Testis (tissue), 3 donors: ENCODE data around the gene ARHGEF4. TPM values are rescaled to one million over a fixed set of nuclear protein-coding genes. Genes with fewer than 3 reads are reported as not detected.

Experiments used
- DNase-seq: peaks from one replicate; pipeline ENCODE4 v3.0.0-alpha.2; 2019
- H3K27ac ChIP-seq, 2 donors: fragments of 200-600 bp; sonication (generic); one replicate each; pipeline ENCODE4 v1.5.1; 2019
- H3K27me3 ChIP-seq: fragments of 200-600 bp; sonication (generic); one replicate; pipeline ENCODE4 v1.5.1; 2019
- H3K36me3 ChIP-seq: fragments of 200-600 bp; sonication (generic); one replicate; pipeline ENCODE4 v1.5.1; 2017; ENCODE audit warnings: low read depth; ENCODE audit errors: missing control alignments
- H3K4me1 ChIP-seq: fragments of 200-600 bp; sonication (generic); one replicate; pipeline ENCODE4 v1.5.1; 2019
- H3K4me3 ChIP-seq, 2 donors: fragments of 200-600 bp; sonication (generic); one replicate each; pipeline ENCODE4 v1.5.1; 2017 to 2019
- H3K9me3 ChIP-seq: fragments of 200-600 bp; sonication (generic); one replicate; pipeline ENCODE4 v1.5.1; 2017
- POLR2A ChIP-seq: fragments of 450-650 bp; IDR thresholded peaks from one replicate; pipeline ENCODE4 v1.6.1; 2017; ENCODE audit warnings: antibody characterized with exemption, mild to moderate bottlenecking, moderate library complexity
- WGBS, 2 donors: methylation state at CpG; one replicate each; pipeline ENCODE4 v1.1.5; 2018; 5-methylcytosine and 5-hydroxymethylcytosine counted together
- intact Hi-C: fragments of 100-400 bp; cut with DNase I; formaldehyde crosslinking; loops from one replicate; pipeline ENCODE4 v1.15.1; 2023; ENCODE audit warnings: low total_unique reads
- polyA plus RNA-seq: library from polyadenylated mRNA; stranded (reverse); fragments of 350-450 nt; fragmentation: Illumina TruSeq; extraction: RNeasy Lipid Tissue Mini Kit (QIAGEN cat#74804); gene quantifications from one replicate; pipeline ENCODE4 v1.2.3, GENCODE V29; 2014; ENCODE audit warnings: low read depth, low replicate concordance; ENCODE audit not compliant: insufficient read depth
- total RNA-seq, 2 donors: library from RNA; depleted of rRNA; stranded (reverse); fragments of >200 nt; gene quantifications; one replicate each; pipeline ENCODE4 v1.2.3, GENCODE V29; 2016
- TF ChIP-seq, protein P1 (sequence below), 3 experiments: fragments of 450-650 bp in 2 of 3; fragments of 200-600 bp in 1 of 3; sonication (generic) in 1 of 3; IDR thresholded peaks; one replicate each; pipeline ENCODE4 v1.5.1; 2016 to 2019; ENCODE audit warnings: antibody characterized with exemption in 3 of 3, mild to moderate bottlenecking in 2 of 3, moderate library complexity in 1 of 3

ARHGEF4 gene
- total and polyA plus RNA-seq, 3 donors from 2014 or later, result 18.0 to 37.4 (median 36.3) TPM

DNA sequence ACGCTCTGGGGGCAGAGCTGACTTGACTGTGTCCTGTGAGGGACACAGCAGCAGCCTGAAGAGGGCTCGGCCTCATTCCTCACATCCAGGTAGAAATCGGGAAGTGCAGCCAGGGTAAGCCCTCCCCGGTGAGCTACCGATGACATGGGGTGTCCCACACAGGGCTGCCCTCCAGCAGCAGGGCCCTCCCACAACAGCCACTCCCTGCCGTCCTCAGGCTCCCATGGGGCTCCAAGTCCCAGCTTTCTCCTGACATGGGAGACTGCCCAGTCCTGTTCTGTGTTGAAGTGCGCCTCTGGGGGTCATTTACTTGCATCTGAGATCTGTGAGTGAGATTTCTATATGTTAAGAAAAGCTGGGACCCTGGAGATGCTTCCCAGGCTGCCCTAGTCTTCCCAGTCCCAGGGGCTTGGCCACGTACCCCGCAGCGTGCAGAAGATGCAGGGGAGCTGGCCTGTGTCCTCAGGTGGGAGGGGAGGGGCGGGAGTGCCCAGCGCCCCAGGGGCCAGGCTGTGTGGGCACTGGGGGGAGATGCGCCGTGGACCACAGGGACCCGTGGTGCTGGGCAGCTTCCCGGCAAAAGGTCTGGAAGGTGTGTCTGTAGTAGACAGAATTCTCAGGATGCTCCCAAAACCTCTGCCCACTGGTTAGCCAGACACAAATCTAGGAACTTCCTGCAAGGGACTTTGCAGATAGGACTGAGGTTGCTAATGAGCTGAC is 168.7 kb downstream of the ARHGEF4 start:
- intact Hi-C loops, result no loop called here
- Histone ChIP-seq H3K9me3 (no peaks in the 10 kb centered on the region), H3K27ac (no peak overlapping the region), H3K27me3 (no peaks in the 10 kb centered on the region), H3K4me1 (no peaks in the 10 kb centered on the region), H3K36me3 (no peaks in the 10 kb centered on the region), H3K4me3 (no peak overlapping the region)
- 80 to 83% methylated on average over 1 to 16 of the region's 16 CpGs for WGBS, 2 donors
- no peak for DNase-seq
- TF ChIP-seq, protein P1, sequence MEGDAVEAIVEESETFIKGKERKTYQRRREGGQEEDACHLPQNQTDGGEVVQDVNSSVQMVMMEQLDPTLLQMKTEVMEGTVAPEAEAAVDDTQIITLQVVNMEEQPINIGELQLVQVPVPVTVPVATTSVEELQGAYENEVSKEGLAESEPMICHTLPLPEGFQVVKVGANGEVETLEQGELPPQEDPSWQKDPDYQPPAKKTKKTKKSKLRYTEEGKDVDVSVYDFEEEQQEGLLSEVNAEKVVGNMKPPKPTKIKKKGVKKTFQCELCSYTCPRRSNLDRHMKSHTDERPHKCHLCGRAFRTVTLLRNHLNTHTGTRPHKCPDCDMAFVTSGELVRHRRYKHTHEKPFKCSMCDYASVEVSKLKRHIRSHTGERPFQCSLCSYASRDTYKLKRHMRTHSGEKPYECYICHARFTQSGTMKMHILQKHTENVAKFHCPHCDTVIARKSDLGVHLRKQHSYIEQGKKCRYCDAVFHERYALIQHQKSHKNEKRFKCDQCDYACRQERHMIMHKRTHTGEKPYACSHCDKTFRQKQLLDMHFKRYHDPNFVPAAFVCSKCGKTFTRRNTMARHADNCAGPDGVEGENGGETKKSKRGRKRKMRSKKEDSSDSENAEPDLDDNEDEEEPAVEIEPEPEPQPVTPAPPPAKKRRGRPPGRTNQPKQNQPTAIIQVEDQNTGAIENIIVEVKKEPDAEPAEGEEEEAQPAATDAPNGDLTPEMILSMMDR (IDR thresholded peaks at IDR 0.05), result no peak
- TF ChIP-seq POLR2A, result no peak

DNA sequence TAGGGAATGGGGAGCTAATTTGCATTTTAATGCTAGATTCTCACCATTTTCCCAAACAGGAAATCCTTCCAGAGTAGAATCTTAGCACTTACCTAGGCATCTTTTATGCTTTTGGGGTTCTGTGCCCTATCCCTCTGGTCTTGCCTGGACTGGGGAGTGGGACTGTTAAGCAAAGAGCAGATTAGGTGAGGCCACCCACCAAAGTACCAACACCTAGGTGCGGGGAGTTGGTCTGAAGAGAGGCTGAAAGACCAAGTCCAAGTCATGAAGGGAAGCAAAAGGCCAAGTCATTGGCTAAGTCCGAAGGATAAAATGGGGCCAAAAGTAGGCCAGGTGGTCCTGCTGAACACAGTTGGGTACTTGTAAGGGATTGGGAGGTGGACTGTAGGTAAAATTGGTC is 169.8 kb downstream of the ARHGEF4 start:
- WGBS, 2 donors, result 84 to 89% methylated on average over 2 of the region's 2 CpGs
- Histone ChIP-seq H3K27me3 (no peaks in the 10 kb centered on the region), H3K36me3 (no peaks in the 10 kb centered on the region), H3K9me3 (no peaks in the 10 kb centered on the region), H3K4me3 (no peak overlapping the region), H3K4me1 (no peaks in the 10 kb centered on the region), H3K27ac (no peak overlapping the region)
- intact Hi-C loops, result no loop called here
- TF ChIP-seq, protein P1 (IDR thresholded peaks at IDR 0.05), result no peak
- TF ChIP-seq POLR2A, result no peak
- DNase-seq, result no peak

DNA sequence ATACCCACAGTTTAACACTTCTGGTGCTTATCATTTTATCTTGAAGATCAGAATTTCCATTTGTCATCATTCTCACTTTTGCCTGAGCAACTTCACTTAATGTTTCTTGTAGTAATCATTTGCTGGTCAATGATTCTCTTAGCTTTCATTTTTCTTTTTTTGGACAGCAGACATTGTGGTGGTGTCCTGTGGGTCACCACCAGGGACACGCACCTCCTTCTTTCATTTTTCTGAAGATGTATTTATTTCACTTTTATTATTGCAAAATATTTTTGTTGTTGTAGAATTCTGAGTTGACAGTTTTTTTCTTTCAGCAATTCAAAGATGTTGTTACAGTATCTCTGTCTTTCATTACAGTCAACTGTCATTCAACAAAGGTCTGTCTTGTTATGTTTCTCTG is 172.3 kb downstream of the ARHGEF4 start:
- TF ChIP-seq POLR2A, result no peak
- TF ChIP-seq, protein P1 (IDR thresholded peaks at IDR 0.05), result no peak
- intact Hi-C loops, result no loop called here
- Histone ChIP-seq H3K27ac (no peak overlapping the region), H3K36me3 (no peaks in the 10 kb centered on the region), H3K4me1 (no peaks in the 10 kb centered on the region), H3K27me3 (no peaks in the 10 kb centered on the region), H3K9me3 (no peaks in the 10 kb centered on the region), H3K4me3 (no peak overlapping the region)
- DNase-seq, result no peak
- 84 to 100% methylated on average over 1 of the region's 1 CpG for WGBS, 2 donors

DNA sequence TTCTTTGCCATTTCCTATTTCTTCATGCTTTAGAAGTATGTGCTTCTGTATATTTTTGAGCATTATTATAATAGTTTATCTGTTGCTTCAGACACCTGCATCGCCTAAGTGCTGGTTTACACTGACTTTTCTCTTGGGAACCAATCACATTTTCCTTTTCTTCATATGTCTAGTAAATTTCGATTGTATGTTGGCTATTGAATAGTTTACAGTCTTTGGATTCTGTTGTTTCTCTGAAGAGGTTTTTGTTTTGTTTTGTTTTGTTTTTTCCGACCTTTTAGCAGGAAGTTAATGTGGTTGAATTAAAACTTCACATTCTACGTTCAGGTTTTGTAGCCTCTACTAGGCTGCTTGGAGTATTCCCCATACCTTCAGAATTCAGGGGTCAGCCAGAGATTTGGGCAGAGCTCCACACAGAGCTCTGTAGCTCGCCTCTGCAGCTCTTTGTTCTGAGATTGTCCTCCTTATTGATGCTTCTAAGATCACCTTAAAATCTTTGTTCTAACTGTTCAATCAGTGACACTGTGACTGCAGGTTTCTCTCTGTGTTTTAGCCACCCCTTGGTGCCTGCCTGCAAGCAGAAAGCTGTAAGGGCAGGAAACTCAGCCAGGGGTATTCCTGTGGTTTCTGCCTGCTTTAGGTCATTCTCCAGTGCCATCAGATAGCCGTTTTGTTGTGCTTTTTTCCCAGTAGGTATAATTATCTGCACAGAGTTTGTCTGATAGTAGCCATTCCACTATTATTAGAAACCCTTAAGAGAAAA is 173.2 kb downstream of the ARHGEF4 start:
- DNase-seq, result no peak
- no peaks in the 10 kb centered on the region for H3K9me3 ChIP-seq
- WGBS, 2 donors, result 80 to 88% methylated on average over 6 of the region's 6 CpGs
- H3K4me3 ChIP-seq, result no peak overlapping the region
- TF ChIP-seq, protein P1 (IDR thresholded peaks at IDR 0.05), result no peak
- no peak for TF ChIP-seq POLR2A
- no peaks in the 10 kb centered on the region for H3K36me3 ChIP-seq
- no peaks in the 10 kb centered on the region for H3K4me1 ChIP-seq
- no peaks in the 10 kb centered on the region for H3K27me3 ChIP-seq
- H3K27ac ChIP-seq, result no peak overlapping the region
- intact Hi-C loops, result no loop called here
